GM18508 (cell line): ENCODE measurements around the gene POLRMT.
"Not testable (repeated sequence)": the region's sequence is repeated elsewhere in the genome, so short reads cannot be mapped to it uniquely, and the experiment has no call there.

Source experiments
- ATAC-seq: cut with Tn5 transposase; IDR thresholded peaks from one replicate; pipeline ENCODE4 v1.9.1; 2021; ENCODE audit warnings: moderate number of reproducible peaks; ENCODE audit not compliant: insufficient read depth, unreplicated experiment

The POLRMT gene

GRCh38 chr19:633068-633785 lies at the start of gene POLRMT:
Gene POLRMT (minus strand): TSS chr19:633537. CDS start chr19:633512, 25 bp downstream.
- ATAC-seq, result no peak

DNA sequence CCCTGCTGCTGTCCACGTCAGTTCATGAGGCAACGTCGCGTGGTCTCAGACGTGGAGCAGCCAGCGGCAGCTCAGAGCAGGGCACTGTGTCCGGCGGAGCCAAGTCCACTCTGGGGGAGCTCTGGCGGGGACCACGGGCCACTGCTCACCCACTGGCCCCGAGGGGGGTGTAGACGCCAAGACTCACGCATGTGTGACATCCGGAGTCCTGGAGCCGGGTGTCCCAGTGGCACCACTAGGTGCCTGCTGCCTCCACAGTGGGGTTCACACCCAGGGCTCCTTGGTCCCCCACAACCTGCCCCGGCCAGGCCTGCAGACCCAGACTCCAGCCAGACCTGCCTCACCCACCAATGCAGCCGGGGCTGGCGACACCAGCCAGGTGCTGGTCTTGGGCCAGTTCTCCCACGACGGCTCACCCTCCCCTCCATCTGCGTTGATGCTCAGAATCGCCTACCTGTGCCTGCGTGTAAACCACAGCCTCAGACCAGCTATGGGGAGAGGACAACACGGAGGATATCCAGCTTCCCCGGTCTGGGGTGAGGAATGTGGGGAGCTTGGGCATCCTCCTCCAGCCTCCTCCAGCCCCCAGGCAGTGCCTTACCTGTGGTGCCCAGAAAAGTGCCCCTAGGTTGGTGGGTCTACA lies 49.5 kb upstream of the POLRMT start:
- ATAC-seq, result no peak

- ATAC-seq, result no peak
Measured at GRCh38 chr19:681029-682019, 48.0 kb upstream of the POLRMT start.

- ATAC-seq, result no peak
Measured at GRCh38 chr19:680287-681028, 47.1 kb upstream of the POLRMT start.

DNA sequence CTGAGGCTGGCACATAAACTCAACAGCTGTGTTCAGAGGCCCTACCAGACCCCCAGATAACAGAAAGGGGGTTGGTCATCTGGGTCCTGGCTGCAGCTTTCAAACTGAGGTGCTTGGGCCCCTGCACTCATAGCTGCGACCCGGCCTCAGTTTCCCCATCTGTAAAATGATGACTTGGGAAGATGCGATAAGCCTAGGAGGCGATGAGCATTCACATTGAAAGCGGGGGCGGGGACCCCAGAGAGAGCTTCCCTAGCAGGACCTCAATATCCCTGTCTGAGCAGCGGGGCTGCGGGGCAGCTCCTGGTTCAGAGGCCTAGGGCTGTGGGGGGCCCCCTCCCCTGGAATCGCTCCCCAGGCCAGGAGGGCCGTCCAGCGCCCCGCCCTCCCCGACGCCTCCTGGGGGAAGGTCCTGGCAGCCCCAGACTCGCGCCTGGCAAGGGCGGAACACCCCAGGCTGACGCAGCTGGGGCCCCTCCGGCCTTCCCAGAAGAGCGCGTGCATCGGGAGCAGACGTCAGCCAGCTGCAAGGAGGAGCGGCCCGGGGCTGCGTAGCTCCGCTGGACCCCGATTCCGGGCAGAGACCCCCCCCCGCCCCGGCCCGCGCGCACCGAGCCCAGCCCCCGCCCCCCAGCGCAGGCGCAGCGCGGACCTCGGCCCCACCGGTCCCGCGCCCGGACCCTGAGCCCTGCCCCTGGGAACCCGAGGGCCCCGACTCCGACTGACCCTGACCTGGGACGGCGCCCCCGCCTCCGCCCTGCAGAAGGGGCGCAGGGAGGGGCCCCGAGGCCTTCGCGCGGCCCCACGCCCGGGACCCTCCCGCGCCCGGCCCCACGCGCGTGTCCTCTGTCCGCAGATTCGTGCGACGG lies 46.3 kb upstream of the POLRMT start:
- no peak for ATAC-seq

GRCh38 chr19:678791-679388 lies 45.6 kb upstream of the POLRMT start:
- ATAC-seq, result no peak

- ATAC-seq, result no peak
Measured at GRCh38 chr19:677601-678436, 44.5 kb upstream of the POLRMT start.

GRCh38 chr19:677201-677600 lies 43.9 kb upstream of the POLRMT start:
- ATAC-seq, result no peak

- ATAC-seq, result no peak
Measured at GRCh38 chr19:676339-677105, 43.2 kb upstream of the POLRMT start, which contains the start of gene FSTL3. Gene FSTL3 (plus strand): TSS chr19:676392. CDS start chr19:676424, 32 bp downstream.

DNA sequence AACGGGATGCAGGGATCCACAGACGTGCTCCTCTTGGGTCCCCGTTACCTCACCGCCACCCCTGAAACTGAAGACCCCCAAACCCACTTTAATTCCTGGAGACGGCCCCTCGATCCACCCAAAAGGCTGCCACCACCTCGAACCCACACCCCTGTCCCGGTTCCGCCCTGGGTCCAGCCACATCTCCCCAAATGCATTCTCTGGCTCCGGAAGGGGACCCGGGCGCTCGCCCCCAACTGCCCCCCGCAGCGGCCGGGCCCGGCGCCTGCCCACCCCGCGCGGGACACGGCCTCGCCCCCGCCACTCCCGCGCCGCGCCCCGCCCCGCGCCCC lies 42.6 kb upstream of the POLRMT start:
- no peak for ATAC-seq

DNA sequence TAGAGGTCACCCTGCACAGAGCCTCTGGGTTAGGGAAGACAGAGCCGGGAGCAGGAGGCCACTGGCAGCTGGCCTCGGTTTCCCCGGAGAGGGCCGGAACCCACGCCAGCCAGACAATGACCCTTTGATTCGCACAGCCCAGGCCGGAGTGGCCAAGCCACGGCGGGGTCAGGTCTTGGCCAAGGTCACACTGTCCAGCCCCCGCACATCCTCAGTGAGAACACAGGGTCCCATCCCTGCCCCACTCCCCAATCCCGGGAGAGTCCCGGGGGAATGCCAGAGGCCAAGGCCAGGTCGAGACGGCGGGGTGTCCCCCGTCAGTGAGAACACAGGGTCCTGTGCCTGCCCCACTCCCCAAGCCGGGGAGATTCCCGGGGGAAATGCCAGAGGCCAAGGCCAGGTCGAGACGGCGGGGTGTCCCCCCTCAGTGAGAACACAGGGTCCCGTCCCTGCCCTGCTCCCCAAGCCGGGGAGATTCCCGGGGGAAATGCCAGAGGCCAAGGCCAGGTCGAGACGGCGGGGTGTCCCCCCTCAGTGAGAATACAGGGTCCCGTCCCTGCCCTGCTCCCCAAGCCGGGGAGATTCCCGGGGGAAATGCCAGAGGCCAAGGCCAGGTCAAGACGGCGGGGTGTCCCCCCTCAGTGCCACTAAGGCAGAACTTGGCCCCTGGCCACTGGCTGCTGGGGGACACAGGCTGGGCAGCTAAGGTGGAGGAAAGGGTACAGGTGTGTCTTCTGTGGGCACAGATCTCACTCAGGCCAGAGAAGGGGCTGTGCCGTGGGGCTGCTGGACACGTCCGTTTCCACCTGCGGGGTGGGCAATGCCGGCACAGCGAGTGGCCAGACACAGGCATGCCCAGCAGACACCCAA lies 41.2 kb upstream of the POLRMT start:
- no peak for ATAC-seq

DNA sequence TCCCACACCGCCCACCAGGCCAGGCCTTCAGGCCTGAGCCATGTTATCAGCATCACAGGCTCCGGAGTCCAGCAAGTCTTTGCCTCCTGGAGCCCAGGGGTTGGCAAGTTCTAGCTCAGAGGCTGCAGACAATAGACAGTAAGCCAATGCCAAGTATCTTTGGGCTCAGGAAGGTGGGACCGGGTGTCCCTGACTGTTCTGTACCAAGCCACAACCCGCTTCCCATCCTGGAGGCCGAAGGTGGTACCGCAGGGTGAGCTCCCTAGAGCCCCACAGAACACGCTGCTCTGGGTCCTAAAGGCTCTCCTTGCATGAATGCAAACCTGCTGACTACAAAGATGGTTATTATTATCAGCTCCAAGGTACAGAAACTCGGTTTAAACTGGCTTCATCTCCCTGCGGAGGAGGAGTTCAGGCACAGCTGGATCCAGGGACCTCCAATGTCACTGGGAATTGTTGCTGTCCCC lies 37.3 kb upstream of the POLRMT start:
- ATAC-seq, result no peak

DNA sequence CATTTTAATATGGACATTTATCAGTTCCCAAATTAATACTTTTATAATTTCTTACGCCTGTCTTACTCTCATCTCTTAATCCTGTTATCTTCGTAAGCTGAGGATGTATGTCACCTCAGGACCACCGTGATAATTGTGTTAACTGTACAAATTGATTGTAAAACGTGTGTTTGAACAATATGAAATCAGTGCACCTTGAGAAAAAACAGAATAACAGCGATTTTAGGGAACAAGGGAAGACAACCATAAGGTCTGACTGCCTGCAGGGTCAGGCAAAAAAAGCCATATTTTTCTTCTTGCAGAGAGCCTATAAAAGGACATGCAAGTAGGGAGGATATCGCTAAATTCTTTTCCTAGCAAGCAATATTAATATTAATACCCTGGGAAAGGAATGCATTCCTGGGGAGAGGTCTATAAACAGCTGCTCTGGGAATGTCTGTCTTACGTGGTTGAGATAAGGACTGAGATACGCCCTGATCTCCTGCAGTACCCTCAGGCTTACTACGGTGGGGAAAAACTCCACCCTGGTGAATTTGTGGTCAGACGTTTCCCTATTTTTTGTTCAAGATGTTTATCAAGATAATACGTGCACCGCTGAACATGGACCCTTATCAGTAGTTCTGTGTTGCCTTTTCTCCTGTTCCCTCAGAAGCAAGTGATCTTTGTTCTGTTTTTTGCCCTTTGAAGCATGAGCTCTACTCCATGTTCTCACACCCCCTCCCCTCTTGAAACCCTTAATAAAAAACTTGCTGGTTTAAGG lies 35.5 kb upstream of the POLRMT start:
- ATAC-seq, result not testable (repeated sequence)

DNA sequence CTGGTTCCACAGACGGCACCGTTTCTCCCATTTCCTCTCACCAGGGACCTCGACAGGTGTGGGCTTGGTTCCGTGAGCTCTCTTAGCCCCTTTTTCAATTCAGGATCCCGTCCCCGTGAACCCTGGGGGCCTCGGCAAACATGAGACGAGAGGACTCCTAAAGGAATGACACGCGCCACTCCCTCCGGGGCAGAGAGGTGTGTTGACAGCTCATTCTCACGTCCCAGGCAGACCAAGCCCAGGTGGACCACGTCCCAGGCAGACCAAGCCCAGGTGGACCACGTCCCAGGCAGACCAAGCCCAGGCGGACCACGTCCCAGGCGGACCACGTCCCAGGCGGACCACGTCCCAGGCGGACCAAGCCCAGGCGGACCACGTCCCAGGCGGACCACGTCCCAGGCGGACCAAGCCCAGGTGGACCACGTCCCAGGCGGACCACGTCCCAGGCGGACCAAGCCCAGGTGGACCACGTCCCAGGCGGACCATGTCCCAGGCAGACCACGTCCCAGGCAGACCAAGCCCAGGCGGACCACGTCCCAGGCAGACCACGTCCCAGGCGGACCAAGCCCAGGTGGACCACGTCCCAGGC lies 33.7 kb upstream of the POLRMT start:
- not testable (repeated sequence) for ATAC-seq

- ATAC-seq, result no peak
Measured at GRCh38 chr19:664913-665443, 31.6 kb upstream of the POLRMT start.
